ENCODE measurements around the gene DSC2. TPM values are rescaled to one million over a fixed set of nuclear protein-coding genes. Genes with fewer than 3 reads are reported as not detected.
A peak's percentile ranks its signal among the peaks of the same experiment; 100 is the strongest.

The DSC2 gene
- total RNA-seq, 1 donor from 2014 or later = 16.0 TPM

- Mint-ChIP-seq H3K36me3 (peaks cover 6% of the 10 kb centered on the region), H3K27me3 (ENCODE audit: insufficient read depth, low read depth) (peaks cover 34% of the 10 kb centered on the region)
These were observed 56.6 kb downstream of the DSC2 start for GRCh38 chr18:31045599-31045998.

DNA sequence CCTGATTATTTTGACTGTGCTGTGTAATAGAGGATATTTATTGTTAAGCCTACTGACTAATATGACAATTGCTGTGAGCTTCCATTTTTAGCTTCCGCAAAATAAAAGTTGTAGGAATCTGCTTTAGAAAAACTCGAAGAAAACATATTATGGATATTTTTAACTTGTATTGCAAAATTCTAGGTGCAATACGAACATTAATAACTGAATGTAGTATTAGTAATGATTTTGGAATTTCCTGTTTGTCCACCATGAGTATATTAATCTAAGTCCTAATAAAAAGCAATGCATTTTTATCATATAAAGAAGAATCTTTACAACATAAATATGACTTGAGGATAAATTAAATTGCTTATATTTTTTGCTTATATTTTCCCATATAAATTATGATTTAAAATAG is 57.3 kb downstream of the DSC2 start:
- peaks cover 16% of the 10 kb centered on the region for H3K4me1 Mint-ChIP-seq

More at GRCh38 chr18:31045599-31045998, 56.6 kb downstream of the DSC2 start:
- H3K4me1 ChIP-seq = no peaks in the 10 kb centered on the region
- TF ChIP-seq, protein P1, sequence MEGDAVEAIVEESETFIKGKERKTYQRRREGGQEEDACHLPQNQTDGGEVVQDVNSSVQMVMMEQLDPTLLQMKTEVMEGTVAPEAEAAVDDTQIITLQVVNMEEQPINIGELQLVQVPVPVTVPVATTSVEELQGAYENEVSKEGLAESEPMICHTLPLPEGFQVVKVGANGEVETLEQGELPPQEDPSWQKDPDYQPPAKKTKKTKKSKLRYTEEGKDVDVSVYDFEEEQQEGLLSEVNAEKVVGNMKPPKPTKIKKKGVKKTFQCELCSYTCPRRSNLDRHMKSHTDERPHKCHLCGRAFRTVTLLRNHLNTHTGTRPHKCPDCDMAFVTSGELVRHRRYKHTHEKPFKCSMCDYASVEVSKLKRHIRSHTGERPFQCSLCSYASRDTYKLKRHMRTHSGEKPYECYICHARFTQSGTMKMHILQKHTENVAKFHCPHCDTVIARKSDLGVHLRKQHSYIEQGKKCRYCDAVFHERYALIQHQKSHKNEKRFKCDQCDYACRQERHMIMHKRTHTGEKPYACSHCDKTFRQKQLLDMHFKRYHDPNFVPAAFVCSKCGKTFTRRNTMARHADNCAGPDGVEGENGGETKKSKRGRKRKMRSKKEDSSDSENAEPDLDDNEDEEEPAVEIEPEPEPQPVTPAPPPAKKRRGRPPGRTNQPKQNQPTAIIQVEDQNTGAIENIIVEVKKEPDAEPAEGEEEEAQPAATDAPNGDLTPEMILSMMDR (IDR thresholded peaks at IDR 0.05) = no peak
- TF ChIP-seq EZH2phosphoT487 (IDR thresholded peaks at IDR 0.05) (no peak), EZH2 (IDR thresholded peaks at IDR 0.05) (no peak)
- no peak overlapping the region for H3K4me2 ChIP-seq
- H3K9me3 ChIP-seq (ENCODE audit: low read depth) = no peaks in the 10 kb centered on the region
- H4K20me1 ChIP-seq (ENCODE audit: low read depth) = no peaks in the 10 kb centered on the region
- H3K27ac ChIP-seq = no peak overlapping the region
- DNase-seq (ENCODE audit: low spot score) = no peak
- no peak overlapping the region for H3K4me3 ChIP-seq
- Mint-ChIP-seq H3K4me3 (no peak overlapping the region), H3K4me1 (peaks cover 15% of the 10 kb centered on the region), H3K9me3 (peaks cover 2% of the 10 kb centered on the region), H3K27ac (no peak overlapping the region)
- no peaks in the 10 kb centered on the region for H3K36me3 ChIP-seq
- H2AFZ ChIP-seq (replicated peaks) = no peak overlapping the region
- H3K79me2 ChIP-seq (ENCODE audit: low read depth) = no peaks in the 10 kb centered on the region
- peaks cover 11% of the 10 kb centered on the region for H3F3A ChIP-seq (ENCODE audit: low read depth)
- H3K9ac ChIP-seq = no peak overlapping the region
- peaks cover 53% of the 10 kb centered on the region for H3K27me3 ChIP-seq

GRCh38 chr18:31043709-31044108 is 58.5 kb downstream of the DSC2 start:
- Mint-ChIP-seq H3K27ac (no peak overlapping the region), H3K9me3 (peaks cover 2% of the 10 kb centered on the region), H3K4me3 (peak overlapping the region; percentile 75)

More for the DNA sequence above, 57.3 kb downstream of the DSC2 start:
- H3K27me3 Mint-ChIP-seq (ENCODE audit: insufficient read depth, low read depth) = peaks cover 40% of the 10 kb centered on the region
- H3K4me1 ChIP-seq = no peaks in the 10 kb centered on the region
- no peak overlapping the region for H3K27ac Mint-ChIP-seq
- no peak for DNase-seq (ENCODE audit: low spot score)
- TF ChIP-seq EZH2 (IDR thresholded peaks at IDR 0.05) (no peak), EZH2phosphoT487 (IDR thresholded peaks at IDR 0.05) (no peak)
- TF ChIP-seq, protein P1 (IDR thresholded peaks at IDR 0.05) = no peak
- no peaks in the 10 kb centered on the region for H3K79me2 ChIP-seq (ENCODE audit: low read depth)
- H3K9me3 Mint-ChIP-seq = peaks cover 2% of the 10 kb centered on the region
- H3F3A ChIP-seq (ENCODE audit: low read depth) = peaks cover 11% of the 10 kb centered on the region
- H4K20me1 ChIP-seq (ENCODE audit: low read depth) = no peaks in the 10 kb centered on the region
- no peaks in the 10 kb centered on the region for H3K9me3 ChIP-seq (ENCODE audit: low read depth)
- H3K9ac ChIP-seq = no peak overlapping the region
- H3K36me3 ChIP-seq = no peaks in the 10 kb centered on the region
- H3K4me3 ChIP-seq = no peak overlapping the region
- H3K27ac ChIP-seq = no peak overlapping the region
- no peak overlapping the region for H3K4me2 ChIP-seq
- peaks cover 6% of the 10 kb centered on the region for H3K36me3 Mint-ChIP-seq
- H3K4me3 Mint-ChIP-seq = no peak overlapping the region
- H2AFZ ChIP-seq (replicated peaks) = no peak overlapping the region
- peaks cover 60% of the 10 kb centered on the region for H3K27me3 ChIP-seq

More at GRCh38 chr18:31043709-31044108, 58.5 kb downstream of the DSC2 start:
- Mint-ChIP-seq H3K4me1 (peaks cover 16% of the 10 kb centered on the region), H3K36me3 (peaks cover 6% of the 10 kb centered on the region), H3K27me3 (ENCODE audit: insufficient read depth, low read depth) (peaks cover 40% of the 10 kb centered on the region)
- H3K79me2 ChIP-seq (ENCODE audit: low read depth) = no peaks in the 10 kb centered on the region
- no peak overlapping the region for H3K9ac ChIP-seq
- H3K9me3 ChIP-seq (ENCODE audit: low read depth) = no peaks in the 10 kb centered on the region
- no peak overlapping the region for H3K4me3 ChIP-seq
- H3K36me3 ChIP-seq = no peaks in the 10 kb centered on the region
- no peak overlapping the region for H2AFZ ChIP-seq (replicated peaks)
- no peak for DNase-seq (ENCODE audit: low spot score)
- peaks cover 72% of the 10 kb centered on the region for H3K27me3 ChIP-seq
- no peaks in the 10 kb centered on the region for H4K20me1 ChIP-seq (ENCODE audit: low read depth)
- no peak overlapping the region for H3K4me2 ChIP-seq
- H3K4me1 ChIP-seq = no peaks in the 10 kb centered on the region
- H3K27ac ChIP-seq = no peak overlapping the region
- H3F3A ChIP-seq (ENCODE audit: low read depth) = peaks cover 11% of the 10 kb centered on the region
- TF ChIP-seq EZH2phosphoT487 (IDR thresholded peaks at IDR 0.05) = no peak
- no peak for TF ChIP-seq EZH2 (IDR thresholded peaks at IDR 0.05)
- TF ChIP-seq, protein P1 (IDR thresholded peaks at IDR 0.05) = no peak
